ENCODE results near the gene OSBPL2.

The OSBPL2 gene

DNA sequence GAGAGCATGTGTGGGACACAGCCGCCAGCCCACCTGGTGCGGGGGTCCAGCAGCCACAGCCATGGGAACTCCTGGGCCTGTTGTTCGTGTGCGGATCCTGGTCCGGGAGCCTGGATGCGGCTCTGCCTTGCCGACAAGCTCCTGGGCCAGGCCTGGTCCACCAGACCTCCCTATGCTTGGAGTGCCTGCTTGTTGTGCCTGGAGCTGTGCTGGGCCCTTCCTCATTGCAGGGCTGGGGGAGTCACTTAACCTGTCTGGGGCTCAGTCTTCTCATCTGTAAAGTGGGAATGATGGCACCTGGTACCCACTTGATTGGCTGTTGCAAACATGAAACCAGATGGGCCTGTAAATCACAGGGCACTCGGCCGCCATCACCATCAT is 2.6 kb upstream of the OSBPL2 start:
- no peak for DNase-seq (ENCODE audit: low spot score)

GRCh38 chr20:62236200-62236599 is 2.1 kb upstream of the OSBPL2 start:
- DNase-seq (ENCODE audit: low spot score) = no peak

- DNase-seq (ENCODE audit: low spot score) = no peak
Observed at GRCh38 chr20:62236766-62237513, 1.4 kb upstream of the OSBPL2 start.

DNA sequence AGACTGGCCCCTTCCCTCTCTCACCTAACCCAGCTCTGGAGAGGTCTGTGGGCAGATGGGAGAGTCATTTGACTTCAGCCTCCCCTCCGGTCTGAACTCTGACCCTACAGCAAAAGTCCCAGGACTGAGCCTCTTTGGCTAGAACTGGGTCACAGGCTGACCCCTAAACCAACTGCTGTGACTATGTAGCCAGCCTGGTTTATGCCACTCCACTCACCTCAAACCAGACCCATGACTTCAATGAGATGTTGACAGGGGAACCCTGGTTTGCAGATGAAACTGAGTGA is 864 bp upstream of the OSBPL2 start:
- no peak for DNase-seq (ENCODE audit: low spot score)

- no peak for DNase-seq (ENCODE audit: low spot score)
Observed at GRCh38 chr20:62238569-62239277, 402 bp downstream of the OSBPL2 start.

- no peak for DNase-seq (ENCODE audit: low spot score)
Observed at GRCh38 chr20:62239278-62239879, 1.1 kb downstream of the OSBPL2 start.

- no peak for DNase-seq (ENCODE audit: low spot score)
Observed at GRCh38 chr20:62240020-62240685, 1.8 kb downstream of the OSBPL2 start.

DNA sequence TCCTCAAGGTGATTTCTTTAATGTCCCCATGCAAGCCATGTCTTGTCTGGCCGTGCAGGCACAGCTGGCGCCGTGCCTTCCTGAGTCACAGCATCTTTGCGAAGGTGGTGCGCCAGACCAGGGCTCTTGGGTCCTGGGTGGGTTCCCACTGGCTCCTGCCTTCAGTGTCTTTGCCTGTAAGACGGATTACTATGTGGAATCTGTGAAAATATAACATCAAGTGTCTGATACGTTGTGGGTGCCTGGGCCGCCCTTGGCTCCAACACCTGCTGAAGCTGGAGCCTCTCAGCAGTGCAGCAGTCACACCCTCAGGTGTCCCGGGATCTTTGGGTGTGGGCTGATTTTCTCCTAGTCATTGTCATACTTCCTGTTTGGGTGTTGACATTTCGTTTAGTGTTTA is 3.2 kb downstream of the OSBPL2 start:
- no peak for DNase-seq (ENCODE audit: low spot score)

- no peak for DNase-seq (ENCODE audit: low spot score)
Observed at GRCh38 chr20:62242176-62242575, 3.9 kb downstream of the OSBPL2 start.

DNA sequence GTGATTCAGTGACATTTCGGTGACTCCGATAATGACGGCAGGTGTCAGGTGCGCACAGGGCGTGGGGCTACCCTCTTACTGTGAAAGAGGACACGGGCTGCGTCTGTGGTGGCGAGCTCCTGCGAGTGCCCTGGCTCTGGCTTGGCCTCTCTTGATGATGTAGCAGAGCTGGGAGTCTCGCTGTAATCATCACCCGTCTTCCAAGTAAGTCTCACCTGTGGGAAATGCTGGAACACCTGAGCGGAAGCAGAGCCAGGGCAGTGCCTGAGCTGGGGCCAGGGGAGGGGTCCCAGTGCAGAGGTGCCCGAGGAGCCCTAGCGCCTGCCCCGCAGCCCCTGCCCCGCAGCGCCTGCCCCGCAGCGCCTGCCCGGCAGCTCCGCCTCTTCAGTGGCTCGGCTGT is 4.8 kb downstream of the OSBPL2 start:
- DNase-seq (ENCODE audit: low spot score) = no peak

DNA sequence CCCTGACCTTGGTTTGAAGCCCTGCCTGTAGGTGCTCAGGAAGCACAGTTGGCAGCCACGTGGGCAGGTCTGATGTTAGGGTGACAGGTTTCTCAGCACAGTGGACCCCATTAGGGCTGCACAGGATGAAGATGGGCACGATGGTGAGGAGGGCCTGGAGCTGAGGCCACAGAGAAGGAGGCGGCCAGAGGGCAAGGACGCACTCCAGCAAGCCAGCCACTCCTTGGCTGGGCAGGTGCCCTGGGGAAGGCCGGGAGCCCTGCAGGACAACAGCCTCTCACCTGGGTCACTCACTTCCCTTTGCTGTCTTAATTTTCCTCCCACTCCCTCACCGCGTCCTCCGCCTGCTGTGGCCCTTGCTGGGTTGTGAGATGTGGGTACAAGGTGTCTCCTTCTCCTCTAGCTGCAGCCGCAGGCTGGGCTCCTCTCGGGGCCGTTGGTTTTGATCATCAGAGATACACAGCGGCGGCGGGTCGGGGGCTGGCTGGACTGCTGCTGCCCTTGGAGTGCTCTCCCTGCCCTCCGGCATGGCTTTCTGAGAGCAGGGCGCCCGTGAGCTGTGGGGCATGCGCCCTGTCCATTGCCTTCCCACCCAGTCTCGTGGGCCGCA is 5.7 kb downstream of the OSBPL2 start:
- DNase-seq (ENCODE audit: low spot score) = no peak

GRCh38 chr20:62244644-62245108 is 6.4 kb downstream of the OSBPL2 start:
- no peak for DNase-seq (ENCODE audit: low spot score)

GRCh38 chr20:62245911-62246280 is 7.6 kb downstream of the OSBPL2 start:
- no peak for DNase-seq (ENCODE audit: low spot score)

DNA sequence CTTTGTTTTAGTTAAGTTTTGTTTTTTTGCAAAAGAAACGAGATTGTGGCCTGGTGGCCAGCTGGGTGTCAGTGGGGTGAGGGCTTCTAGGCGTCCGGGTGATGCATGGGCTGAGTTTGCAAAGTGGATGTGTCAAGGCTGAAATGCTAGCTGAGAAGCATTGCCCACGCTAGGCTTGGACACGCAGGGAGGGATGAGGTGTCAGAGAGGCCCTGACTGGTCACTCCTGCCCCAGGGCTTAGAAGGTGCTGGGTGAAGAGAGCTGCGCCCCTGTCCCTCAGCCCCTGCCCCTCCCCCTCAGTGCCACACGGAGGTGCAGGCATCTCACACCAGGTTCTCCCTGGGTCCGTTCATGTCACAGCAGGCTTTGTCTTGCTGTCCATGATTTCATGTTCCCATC is 8.1 kb downstream of the OSBPL2 start:
- DNase-seq (ENCODE audit: low spot score) = no peak

DNA sequence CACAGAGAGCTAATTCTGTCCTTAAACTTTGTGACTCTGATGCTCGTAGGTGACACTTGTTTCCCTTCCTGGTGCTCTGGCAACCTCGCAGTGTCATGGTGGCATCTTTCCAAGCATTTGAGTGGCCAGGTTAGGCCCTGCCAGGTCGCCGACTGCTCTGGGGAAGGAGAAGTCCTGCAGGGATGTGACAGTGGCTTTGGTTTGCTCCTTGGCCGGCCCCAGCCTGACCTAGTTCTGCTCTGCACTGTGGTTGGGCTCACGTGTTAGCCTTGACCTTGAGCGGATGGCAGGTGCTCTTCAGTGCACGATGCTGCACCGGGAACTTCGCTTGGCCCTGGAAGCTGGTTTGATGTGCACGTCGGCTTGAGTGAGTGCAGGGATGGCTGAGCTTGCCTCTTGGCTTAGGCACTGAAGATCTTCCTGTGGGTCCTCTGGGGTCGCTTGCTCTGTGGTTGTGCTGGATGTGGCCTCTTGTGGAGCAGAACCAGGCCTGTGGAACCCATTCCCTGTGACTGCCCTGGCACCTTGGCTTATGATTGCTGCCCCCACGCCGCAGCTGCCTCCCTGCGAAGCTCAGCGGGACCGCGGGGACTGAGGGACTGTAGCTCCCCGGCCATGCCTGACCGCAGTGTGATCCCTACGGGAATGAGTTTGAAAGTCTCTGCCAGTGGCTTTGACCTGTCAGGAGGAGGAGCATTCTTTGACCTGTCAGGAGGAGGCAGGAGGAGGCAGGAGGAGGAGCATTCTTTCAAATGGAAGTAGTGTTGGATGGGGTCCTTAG is 8.7 kb downstream of the OSBPL2 start:
- DNase-seq (ENCODE audit: low spot score) = no peak

DNA sequence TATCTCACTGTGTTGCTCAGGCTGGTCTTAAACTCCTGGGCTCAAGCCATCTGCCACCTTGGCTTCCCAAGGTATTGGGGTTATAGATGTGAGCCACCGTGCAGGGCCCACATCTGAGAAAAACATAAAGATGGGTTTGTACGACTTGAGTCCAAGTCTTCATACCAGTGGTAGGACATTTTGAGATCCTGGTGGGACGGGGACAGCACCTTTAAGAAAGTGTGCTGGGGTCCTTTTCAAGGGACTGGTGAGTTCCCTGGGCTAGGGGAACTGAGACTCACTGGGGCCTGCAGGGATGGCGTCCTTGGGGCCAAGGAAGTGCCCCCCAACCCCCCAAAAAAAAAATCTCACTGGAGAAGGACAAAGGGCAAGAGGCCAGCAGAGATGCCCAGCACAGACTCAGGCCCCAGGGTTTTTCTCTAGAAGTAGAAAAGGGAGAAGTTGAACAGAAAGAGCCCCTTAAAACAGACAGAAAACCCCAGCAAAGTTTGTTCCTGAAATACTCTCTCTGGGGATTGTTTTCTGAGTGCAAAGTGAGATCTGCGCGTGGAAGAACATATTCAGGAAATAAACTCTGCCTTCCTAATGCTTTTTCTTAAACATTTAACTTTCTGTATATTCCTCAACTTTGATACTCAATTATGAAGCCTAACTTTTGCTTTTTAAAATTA is 10.7 kb downstream of the OSBPL2 start:
- no peak for DNase-seq (ENCODE audit: low spot score)

GRCh38 chr20:62252342-62252966 is 14.1 kb downstream of the OSBPL2 start:
- no peak for DNase-seq (ENCODE audit: low spot score)

DNA sequence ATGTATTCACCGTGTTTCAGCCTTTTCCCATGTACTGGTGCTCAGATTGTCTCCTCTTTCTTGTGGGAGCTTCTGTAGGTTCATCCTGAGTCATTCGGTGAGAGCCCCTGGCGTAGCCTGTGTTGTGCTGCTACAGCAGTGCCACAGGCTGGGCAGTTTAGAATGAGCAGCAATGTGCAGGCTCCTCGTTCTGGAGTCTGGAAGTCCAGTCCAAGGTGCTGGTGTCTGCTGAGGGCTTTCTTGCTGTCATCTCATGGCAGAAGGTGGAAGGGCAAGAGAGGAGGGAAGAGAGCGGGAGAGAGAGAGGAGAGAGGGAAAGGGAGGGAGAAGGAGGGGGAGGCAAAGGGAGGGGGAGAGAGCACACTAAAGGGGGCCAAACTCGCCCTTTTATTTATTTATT is 15.1 kb downstream of the OSBPL2 start:
- no peak for DNase-seq (ENCODE audit: low spot score)

DNA sequence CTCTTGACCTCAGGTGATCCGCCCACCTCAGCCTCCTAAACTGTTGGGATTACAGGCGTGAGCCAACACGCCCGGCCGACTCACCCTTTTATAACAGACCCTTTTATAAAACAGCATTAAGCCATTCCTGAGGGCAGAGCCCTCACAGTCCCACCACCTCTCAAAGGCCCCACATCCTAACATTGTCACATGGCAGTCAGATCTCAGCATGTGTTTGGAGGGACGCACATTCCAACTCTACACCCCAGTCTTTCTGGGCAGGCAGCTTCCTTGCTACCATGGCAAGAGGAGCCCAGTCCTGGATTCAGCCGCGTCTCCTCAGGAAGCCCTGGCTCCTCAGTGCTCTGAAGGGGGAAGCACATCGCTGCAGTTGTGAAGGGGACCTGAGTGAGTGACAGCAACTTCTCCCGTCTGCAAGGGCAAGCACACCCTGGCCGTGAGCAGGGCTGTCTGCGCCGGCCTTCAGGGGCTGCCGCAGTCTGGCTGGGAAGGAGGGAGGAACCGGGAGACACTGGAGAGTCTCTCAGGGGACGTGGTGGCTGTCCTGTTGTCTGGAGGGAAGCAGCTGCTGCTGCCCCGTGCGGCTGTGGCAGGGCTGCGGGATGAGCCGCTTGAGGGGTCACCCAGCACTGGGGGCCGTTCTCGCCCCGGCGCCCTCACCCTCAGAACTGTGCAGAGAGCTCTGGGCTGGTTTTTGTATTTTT is 15.9 kb downstream of the OSBPL2 start:
- no peak for DNase-seq (ENCODE audit: low spot score)

DNA sequence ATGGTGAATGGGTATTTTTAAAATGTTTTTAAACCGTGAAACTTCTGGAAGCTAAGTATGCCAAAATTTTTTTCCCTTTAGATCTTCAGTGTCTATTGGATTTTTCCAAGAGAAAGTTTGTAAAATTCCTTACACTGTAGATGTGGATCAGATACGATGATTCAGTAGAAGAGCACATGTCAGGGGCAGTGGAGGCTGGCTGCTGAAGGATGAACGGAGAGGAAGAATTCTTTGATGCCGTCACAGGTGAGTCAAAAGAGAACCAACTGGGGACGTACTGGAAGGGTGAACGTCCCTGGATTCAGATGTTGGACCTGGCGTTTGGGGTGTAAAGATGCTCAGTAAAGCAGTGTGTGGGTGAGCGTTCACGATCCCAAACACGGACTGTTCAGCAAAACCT is 17.7 kb downstream of the OSBPL2 start:
- no peak for DNase-seq (ENCODE audit: low spot score)

All from left forelimb (tissue), 1 donor.